Measurements from ENCODE around the gene PIK3IP1.

The PIK3IP1 gene

DNA sequence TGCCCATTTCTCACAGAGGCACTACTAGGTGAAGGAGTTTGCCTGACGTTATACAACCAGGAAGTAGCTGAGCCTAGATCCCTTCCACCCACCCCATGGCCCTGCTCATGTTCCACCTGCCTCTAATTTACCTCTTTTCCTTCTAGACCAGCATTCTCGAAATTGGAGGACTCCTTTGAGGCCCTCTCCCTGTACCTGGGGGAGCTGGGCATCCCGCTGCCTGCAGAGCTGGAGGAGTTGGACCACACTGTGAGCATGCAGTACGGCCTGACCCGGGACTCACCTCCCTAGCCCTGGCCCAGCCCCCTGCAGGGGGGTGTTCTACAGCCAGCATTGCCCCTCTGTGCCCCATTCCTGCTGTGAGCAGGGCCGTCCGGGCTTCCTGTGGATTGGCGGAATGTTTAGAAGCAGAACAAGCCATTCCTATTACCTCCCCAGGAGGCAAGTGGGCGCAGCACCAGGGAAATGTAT is 14.1 kb downstream of the PIK3IP1 start:
- DNase-seq = no peak

DNA sequence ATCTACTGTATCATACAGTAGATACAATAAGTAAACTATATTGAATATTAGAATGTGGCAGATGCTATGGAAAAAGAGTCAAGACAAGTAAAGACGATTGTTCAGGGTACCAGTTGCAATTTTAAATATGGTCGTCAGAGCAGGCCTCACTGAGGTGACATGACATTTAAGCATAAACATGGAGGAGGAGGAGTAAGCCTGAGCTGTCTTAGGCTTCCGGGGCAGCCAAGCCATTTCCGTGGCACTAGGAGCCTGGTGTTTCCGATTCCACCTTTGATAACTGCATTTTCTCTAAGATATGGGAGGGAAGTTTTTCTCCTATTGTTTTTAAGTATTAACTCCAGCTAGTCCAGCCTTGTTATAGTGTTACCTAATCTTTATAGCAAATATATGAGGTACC is 14.5 kb downstream of the PIK3IP1 start:
- no peak for DNase-seq

DNA sequence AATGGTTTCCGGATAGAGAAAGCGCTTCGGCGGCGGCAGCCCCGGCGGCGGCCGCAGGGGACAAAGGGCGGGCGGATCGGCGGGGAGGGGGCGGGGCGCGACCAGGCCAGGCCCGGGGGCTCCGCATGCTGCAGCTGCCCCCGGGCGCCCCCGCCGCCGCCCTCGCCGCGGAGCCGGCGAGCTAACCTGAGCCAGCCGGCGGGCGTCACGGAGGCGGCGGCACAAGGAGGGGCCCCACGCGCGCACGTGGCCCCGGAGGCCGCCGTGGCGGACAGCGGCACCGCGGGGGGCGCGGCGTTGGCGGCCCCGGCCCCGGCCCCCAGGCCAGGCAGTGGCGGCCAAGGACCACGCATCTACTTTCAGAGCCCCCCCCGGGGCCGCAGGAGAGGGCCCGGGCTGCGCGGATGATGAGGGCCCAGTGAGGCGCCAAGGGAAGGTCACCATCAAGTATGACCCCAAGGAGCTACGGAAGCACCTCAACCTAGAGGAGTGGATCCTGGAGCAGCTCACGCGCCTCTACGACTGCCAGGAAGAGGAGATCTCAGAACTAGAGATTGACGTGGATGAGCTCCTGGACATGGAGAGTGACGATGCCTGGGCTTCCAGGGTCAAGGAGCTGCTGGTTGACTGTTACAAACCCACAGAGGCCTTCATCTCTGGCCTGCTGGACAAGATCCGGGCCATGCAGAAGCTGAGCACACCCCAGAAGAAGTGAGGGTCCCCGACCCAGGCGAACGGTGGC is 15.7 kb downstream of the PIK3IP1 start:
- DNase-seq = no peak

DNA sequence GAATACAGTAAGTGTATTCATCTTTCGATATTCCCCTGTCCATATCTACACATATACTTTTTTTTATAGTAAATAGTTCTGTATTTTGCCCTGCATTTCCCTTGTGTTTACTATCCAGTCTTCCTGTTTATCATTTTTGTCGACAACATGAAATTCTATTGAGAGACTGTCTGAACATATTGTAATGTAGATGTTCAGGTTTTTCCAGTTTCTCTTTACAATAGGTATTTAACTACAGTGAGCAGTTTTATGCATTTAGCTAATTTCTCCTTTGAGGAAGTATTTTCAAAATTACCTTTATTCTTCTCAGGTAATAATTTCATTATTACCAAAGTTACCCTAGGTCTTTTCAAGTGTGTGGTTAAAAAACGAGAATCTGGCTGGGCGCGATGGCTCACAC is 16.7 kb downstream of the PIK3IP1 start:
- no peak for DNase-seq

DNA sequence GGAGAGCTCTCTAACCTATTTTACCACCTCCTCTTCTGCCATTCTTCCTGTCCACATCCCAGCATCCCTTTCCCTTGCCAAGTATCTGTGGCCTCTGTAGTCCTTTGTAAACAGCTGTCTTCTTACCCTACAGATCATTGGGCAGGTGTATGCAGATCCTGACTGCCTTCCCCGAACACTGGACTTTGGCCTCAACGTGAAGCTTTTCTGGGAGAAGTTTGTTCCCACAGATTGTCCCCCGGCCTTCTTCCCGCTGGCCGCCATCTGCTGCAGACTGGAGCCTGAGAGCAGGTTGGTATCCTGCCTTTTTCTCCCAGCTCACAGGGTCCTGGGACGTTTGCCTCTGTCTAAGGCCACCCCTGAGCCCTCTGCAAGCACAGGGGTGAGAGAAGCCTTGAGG is 17.3 kb downstream of the PIK3IP1 start:
- no peak for DNase-seq

DNA sequence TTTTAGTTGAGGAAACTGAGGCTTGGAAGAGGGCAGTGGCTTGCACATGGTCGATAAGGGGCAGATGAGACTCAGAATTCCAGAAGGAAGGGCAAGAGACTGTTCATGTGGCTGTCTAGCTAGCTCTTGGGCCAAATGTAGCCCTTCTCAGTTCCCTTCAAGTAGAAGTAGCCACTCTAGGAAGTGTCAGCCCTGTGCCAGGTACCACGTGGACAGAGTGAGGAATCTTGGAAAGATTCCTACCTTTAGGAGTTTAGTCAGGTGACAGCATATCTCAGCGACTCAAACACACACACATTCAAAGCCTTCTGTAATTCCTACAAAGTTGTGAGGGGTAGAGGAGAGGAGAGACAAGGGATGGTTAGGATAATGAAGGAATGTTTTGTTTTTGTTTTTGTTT is 18.3 kb downstream of the PIK3IP1 start:
- DNase-seq = no peak

DNA sequence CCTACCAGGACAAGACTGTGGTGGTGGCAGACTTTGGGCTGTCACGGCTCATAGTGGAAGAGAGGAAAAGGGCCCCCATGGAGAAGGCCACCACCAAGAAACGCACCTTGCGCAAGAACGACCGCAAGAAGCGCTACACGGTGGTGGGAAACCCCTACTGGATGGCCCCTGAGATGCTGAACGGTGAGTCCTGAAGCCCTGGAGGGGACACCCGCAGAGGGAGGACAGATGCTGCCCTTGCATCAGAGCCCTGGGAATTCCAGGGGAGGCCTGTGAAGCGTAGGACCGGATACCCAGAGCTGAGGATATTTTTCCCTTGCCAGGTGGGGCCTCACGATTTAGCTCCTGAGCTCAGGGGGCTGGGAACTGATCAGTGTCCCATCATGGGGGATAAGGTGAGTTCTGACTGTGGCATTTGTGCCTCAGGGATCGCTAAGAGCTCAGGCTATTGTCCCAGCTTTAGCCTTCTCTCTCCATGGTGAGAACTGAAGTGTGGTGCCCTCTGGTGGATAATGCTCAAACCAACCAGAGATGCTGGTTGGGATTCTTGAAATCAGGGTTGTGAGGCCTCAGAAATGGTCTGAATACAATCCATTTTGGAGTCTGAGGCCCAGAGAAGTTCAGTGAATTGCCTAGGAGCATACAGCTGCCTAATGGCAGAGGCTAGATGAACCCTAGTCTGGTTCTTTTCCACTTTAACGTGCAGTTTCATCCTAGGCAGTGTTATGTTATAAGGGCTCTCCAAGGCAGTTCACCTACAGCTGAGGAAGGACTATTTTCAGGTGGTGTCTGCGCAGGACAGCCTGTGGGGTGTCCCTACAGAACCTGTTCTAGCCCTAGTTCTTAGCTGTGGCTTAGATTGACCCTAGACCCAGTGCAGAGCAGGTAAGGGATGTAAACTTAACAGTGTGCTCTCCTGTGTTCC is 19.5 kb downstream of the PIK3IP1 start:
- DNase-seq = peak; percentile 54

DNA sequence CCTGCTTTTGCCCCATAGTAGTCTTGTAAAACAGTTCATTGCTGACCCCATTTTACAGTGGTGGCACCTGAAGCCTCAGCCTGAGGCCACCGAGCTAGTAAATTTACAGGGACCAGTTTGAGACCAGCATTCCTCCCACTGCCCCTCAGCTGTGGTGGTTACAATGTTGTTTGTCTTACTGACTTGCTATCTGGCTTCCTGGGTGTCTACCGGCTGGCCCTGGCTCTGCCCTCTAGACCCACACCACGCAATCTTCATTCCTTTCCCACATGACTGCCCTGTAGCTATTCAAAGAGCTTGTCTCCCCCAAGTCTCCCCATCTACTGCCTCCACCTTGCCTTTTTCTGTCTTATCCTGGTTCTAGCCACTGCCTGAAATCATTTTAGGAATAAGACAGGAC is 20.8 kb downstream of the PIK3IP1 start:
- no peak for DNase-seq

DNA sequence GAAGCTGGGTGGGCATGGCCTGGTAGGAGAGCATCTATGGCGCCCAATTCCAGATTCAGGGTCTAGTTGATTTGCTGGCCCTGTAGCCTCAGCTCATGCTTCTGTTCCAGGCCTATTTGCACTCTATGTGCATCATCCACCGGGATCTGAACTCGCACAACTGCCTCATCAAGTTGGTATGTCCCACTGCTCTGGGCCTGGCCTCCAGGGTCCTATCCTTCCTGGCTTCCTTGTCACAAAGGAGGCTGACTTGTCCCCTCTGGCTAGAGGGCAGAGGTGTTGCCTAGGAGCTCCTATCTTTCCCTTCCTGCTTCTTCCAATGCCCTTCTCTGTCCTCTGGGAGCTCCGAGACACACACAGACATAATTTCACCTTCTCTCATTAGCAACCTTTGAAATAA is 21.3 kb downstream of the PIK3IP1 start:
- no peak for DNase-seq

DNA sequence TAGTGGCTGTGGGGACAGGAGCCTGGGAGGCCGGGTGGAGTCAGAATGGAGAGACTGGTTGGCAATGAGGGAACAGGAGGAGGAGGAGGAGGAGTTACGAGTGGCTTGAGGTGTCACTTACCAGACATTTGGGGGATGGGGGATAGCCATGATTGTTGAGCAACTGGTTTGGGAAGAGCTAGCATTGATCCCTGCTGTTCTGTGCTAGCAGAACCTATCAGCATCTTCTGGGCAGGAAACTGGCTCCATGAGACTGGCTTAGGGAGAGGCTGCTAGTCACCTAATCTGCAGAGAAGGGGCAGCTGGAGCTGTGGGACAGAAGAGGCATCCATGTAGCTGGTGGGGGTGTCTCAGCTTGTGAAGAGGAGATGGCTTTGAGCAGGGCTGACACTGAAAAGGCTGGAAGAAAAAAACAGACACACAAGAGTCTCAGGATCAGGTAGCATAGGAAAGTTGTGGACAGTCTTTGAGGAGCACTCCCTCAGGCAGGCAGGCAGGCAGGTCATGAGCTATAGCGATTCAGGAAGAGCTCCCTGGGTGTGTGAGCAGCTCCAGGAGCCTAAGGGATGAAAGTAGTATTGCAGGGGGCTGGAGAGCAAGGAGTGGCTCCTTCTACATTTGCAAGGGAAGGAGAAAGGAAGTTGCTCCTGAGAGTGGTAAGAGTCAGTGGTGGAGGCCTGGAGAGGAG is 22.3 kb downstream of the PIK3IP1 start:
- no peak for DNase-seq

DNA sequence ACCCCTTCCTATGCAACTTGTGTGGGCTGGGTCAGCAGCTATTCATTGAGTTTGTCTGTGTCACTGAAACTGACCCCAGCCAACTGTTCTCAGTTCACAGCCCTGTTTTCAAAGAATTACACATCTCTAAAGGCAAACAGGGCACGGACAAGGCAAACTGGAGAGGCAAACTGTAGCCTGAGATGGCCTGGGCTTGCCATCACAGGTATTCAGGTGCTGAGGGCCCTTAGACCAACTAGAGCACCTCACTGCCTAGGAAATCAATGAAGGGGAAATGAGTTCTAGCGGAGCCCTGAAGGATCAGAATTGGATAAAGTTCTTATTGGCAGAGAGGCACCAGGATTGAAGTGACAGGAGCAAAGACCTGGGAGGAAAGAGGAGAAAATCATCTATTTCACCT is 24.0 kb downstream of the PIK3IP1 start:
- no peak for DNase-seq

DNA sequence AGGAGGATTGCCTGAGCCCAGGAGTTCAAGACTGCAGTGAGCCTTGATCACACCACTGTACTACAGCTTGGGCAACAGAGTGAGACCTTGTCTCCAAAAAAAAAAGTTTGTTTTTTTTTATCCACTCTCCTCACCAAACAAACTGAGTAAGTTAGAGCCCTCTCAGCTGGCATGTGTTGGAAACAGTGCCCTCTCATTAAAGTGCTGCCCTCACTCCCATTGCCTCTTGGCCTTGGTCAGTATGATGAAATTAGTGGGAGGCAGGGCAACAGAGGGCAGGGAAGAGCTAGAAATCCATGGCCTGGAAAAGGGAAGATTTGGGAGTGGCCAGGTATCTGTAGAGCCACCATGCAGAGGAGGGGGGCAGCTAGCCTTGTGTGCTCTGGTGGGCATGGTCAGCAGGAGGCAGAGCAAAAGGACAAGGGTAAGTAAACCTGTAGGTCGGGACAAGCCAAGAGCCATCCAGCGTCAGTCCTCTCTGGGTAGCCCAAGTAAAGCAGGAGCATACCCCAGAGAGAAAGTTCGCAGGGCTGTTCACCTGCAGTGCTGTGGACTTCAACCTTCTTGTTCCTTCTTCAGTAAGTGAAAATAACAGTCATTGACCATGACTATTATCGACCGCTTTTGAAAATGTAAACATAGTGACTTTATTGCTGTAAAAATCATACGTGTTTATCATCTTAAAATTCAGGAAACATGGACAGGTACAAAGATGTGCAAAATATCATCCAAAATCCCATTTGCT is 28.2 kb downstream of the PIK3IP1 start:
- DNase-seq = no peak

DNA sequence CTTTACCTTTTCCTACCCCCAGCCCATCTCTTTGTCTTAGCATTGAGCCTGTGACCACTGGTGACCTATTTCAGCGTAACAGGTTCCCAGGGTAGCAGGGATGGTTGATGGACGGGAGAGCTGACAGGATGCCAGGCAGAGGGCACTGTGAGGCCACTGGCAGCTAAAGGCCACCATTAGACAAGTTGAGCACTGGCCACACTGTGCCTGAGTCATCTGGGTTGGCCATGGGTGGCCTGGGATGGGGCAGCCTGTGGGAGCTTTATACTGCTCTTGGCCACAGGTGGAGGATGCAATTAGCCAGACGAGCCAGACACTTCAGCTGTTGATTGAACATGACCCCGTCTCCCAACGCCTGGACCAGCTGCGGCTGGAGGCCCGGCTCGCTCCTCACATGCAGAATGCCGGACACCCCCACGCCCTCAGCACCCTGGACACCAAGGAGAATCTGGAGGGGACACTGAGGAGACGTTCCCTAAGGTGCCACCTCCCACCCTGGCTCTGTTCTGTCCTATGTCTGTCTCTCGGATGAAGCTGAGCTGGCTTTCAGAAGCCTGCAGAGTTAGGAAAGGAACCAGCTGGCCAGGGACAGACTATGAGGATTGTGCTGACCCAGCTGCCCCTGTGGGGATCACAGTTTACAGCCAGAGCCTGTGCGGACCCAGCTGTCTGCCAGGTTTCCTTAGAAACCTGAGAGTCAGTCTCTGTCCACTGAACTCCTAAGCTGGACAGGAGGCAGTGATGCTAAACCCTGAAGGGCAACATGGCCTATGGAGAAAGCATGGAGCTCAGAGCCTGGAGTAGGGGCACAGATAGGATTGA is 29.8 kb downstream of the PIK3IP1 start:
- no peak for DNase-seq

DNA sequence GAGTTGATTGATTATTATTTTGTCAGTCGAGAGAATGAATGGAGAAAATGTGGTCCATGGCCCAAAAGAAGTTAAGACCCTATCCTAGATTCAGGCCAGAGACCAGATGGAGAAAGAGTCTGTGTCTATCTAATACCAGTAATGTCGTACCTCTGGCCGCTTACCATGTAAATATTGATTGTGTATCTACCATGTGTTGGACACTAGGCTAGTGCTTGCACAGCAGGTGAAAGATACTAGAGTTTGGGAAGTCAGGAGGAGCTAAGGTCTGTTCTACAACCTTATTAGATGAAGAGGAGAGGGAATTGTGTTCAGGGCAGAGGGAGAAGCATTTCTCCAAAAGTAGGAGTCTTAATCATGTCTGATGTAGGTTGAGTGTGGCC is 31.8 kb downstream of the PIK3IP1 start:
- DNase-seq = no peak

DNA sequence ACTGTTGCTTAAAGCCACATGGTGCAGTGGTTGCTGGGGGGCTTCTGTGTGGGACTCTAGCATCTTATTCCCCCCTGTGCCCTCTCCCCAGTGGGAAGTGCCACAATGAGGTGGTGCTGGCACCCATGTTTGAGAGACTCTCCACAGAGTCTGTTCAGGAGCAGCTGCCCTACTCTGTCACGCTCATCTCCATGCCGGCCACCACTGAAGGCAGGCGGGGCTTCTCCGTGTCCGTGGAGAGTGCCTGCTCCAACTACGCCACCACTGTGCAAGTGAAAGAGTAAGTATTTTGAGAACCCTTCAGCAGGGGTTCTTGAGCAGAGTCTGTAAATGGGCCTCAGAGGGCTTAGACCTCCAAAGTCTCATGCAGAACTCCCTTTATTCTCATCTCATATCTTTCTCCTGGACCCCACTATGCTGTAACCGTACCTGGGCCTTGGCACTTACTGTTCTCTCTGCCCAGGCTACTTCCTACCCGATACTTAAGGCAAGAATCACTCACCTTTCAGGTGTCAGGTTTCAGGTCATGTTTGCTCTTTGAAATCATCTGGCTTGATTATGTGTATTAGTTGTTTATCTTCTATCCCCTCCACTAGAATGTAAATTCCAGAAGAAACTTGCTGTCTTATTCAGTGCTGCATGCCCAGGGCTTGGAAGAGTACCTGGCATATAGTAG is 32.4 kb downstream of the PIK3IP1 start:
- DNase-seq = no peak

DNA sequence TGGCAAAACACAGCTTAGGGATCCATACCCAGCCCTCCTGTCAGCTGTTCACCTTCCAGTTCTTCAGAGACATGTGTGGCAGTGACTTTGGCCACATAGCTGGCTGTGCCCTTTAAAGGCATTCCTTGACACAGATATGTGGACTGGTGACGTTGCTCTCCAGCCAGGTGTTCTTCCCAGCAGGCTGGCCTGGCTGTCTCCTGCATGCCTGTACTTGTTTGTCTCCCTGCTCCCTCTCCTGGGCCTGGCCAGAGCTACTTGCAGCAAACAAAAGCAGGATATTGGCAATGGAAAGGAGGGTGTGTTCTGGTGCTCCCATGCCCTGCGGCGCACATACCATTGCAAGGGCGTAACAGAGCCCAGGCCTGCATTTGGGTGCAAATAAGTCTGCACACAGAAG is 38.3 kb downstream of the PIK3IP1 start:
- no peak for DNase-seq

DNA sequence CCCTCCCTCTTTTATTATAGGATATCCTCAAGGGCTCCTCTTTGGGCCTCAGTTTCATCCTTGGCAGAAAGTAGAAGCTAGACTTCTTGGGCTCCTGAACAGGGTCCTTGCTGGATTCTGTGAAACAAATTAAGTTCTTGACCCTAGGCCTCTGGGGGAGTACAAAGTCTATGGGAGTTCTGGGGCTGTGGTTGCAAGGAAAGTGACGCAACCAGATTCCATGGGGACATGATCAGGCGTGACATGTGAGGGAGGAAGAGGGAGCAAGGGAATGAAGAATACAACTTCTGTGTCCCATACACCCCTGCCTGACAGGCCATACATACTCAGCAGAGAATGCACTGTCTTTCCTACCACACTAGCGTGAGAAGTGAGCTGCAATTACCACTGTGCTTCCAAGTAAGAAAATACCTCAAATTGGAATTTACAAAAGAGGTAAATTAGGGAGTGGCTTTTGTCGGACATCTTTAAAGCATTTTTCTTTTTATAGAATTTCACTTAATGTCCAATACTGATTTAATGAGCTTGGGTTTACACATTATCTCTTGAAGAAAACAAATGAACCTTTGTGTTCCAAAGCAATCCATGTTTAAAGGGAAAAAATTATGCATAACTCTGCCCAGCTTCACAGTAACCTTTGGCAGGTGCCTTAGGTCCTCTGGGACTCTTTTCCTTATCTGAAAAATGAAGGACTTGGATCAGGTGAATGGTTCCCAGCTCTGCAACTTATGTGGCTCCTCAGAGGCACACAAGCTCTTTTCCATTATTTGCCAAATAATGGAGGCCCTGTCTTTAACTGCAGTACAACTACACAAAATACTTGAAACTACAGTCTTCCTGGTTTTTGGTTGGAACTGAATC is 41.3 kb downstream of the PIK3IP1 start:
- no peak for DNase-seq

DNA sequence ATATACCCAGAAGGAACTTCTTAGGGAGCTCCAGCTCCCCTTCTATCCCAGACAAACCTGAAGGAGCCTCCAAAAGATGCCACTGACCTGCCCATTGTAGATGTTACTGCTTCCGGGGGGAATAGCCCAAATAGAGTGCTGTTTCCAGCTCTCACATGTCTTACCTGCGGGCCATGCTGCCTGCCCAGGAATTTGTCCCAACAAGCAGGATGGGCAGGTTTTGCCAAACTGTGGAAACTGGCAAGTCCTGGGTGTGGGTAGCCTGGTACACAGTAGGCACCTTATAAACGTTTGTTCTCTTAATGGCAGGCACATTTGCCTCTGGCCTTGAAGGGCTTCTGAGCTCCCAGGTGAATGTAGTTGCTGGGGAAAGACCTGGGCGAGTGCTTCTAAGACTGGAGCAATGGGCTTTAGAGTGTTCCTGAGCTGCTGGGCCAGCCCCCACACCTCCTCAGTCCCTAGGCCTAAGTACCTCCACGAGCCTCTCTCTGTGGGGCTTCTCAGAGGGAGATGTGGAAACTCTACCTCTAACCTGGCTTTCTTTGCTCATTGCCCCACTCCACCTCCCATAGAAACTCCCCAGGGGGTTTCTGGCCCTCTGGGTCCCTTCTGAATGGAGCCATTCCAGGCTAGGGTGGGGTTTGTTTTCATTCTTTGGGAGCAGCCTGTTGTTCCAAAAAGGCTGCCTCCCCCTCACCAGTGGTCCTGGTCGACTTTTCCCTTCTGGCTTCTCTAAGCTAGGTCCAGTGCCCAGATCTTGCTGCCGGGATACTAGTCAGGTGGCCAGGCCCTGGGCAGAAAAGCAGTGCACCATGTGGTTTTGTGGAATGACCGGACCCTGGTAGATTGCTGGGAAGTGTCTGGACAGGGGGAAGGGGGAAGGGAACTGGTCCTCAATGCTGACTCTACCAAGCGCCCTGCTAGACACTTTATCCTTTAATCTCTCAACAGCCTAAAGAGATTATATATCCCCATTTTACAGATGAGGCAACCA is 43.0 kb downstream of the PIK3IP1 start:
- no peak for DNase-seq

DNA sequence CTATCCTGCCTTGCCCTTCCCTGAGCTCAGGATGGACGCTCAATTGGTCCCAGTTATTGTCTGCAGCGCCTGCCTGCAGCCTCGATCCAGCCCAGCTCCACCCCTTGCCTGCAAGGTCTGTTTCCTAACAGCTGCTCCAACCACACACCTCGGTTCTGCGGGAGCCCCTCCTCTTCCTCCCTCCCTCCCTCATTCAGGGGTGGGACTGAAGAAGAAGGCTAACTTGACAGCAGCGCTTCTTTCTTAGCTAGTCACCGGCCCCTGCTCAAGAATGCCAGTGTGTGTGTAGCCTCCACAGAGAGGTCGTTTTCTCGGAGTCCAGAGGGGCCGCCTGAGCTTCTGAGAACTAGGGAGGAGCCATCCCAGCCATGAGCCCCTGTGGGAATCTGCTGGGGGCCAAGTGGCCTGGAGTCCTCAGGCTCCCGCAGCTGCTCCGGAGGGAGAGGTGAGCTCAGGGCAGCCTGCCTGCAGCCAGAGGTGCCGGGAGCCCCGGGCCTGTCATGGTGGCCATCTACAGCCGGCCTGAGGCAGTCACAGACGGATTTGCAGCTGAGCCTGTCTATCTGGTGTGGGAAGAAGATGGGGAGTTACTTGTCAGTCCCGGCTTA is 44.0 kb downstream of the PIK3IP1 start:
- DNase-seq = peak; percentile 65

Measured in activated gamma-delta T cell treated with Interleukin-2 at 50 U/mL for 16 hours (primary cell).